Frontal cortex (tissue), 4 donors: Measurements from ENCODE around the gene SLC23A2. TPM values are rescaled to one million over a fixed set of nuclear protein-coding genes. Genes with fewer than 3 reads are reported as not detected.
A peak's percentile ranks its signal among the peaks of the same experiment; 100 is the strongest.
"Not testable (repeated sequence)": the region's sequence is repeated elsewhere in the genome, so short reads cannot be mapped to it uniquely, and the experiment has no call there.

Source experiments
- DNase-seq, 2 donors: peaks; one replicate each; pipeline ENCODE4 v3.0.0; 2012; ENCODE audit warnings: low spot score in 2 of 2
- FAIRE-seq: peaks from 2 replicates; lab custom pipeline; 2012; peaks lifted over from hg19 to GRCh38; lab: Jason Lieb, UNC
- total RNA-seq: library from RNA; depleted of rRNA; stranded (reverse); fragments of >200 nt; gene quantifications from one replicate; pipeline ENCODE4 v1.2.3, GENCODE V29; 2014
- donor health status: control.
- donor health status: control.
- donor health status: control.

SLC23A2 gene
- total RNA-seq: 41.6 TPM

DNA sequence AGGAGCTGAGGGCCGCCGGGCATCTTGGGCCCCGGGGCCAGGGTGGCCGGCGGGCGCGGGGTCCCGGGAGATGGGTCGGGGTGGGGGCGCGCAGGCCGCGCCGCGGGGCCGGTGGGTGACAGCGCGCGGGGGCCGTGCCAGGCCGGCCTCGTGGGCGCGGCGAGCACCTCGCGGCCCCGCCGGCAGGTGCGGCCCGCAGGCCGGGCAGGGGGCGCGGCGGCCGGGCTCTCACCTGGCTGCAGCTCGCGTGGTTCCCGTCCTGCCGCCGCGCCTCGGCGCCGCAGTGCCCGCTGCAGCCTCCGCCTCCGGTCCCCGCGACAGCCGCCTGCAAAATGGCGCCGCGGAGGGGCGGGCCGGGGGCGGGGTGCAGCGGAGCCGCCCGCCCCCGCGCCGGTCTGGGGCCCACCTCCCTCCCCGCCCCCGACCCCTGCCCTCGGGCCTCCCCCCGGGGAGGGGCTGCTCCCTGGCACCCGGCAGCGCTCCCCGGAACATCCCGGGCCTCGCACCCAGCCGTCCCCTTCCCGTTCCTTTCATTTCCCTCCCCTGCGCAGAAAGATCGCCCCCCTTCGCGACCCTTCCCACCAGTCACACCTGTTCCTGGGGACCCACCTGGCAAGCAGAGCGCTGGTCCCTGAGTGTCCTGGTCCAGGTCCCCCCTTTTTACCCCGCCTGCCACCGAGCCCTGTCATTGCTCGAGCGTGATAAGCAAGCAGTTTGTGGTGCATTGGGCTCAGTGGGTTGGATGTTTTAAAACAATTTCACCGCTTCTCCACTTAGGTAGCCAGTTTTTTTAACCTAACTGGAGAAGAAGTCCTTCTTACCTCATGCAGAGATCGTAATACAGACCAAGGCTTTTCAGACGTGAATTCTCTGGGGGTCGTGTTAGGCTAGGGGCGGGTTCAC is at the start of gene SLC23A2:
Gene SLC23A2 (minus strand): TSS at position 337 of the 903 bp plus-strand sequence. CDS start 68,948 bp downstream, outside the sequence.
- no peak for FAIRE-seq
- DNase-seq: peak; percentile 82 to 83

GRCh38 chr20:5046656-5047339 is 45.5 kb upstream of the SLC23A2 start:
- FAIRE-seq (no peak), DNase-seq (no peak)

- FAIRE-seq (no peak), DNase-seq (no peak)
Observed at GRCh38 chr20:5045906-5046305, 44.6 kb upstream of the SLC23A2 start.

DNA sequence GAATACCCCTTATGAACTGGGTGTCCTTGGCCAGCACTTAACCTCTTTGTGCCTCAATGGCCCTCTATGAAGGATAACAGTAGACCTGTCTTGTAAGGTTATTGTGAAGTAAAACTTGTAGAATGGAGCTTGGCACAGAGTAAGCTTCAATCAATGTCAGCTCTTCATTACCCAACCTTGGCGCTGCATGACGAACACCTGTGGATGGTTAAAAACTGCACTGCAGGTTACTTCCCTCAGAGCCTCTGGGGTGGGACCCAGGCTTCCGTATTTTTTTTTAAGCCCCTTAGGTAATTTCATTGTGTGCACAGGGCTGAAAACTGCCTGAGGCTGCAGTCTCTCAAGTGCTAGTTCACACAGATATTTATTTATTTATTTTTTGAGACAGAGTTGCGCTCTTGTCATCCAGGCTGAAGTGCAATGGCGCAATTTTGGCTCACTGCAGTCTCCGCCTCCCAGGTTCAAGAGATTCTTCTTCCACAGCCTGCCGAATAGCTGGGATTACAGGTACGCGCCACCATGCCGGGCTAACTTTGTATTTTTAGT is 42.8 kb upstream of the SLC23A2 start:
- no peak for FAIRE-seq

DNA sequence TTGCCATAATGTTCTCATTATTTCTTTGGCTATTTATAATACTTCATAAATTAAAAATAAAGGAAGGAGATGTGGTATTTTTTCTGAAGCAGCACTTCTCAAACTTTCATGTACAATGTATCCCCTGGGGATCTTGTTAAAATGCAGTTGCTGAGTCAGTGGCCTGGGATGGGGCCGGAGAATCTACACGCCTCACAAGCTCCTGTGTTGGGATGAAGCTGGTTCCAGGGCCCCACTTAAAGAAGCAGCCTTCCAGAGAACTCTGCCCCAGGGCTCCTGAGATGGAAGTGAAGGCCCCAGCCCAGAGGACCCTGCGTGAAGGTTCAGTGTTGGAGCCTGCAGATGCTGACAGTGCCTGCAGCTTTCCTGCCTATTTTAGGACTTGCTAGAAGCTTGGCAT is 40.1 kb upstream of the SLC23A2 start:
- no peak for DNase-seq

More for the DNA sequence above, 42.8 kb upstream of the SLC23A2 start:
- DNase-seq: no peak

DNA sequence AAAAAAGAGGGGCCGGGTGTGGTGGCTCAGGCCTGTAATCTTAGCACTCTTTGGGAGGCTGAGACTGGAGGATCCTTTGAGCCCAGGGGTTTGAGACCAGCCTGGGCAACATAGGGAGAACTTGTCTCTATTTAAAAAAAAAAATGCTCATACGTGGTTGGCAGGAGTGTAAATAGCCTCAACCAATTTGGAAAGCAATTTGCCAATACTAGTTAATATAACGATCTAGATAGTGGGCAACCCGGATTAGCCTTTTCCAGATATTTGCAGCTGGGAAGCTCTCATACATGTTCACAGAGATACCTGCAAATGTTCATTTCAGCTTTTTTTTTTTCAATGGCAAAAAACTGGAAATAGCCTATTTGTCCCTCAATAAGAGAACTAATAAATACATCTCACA is 39.0 kb upstream of the SLC23A2 start:
- DNase-seq: no peak
- no peak for FAIRE-seq

More for the DNA sequence above, 40.1 kb upstream of the SLC23A2 start:
- FAIRE-seq: no peak

- no peak for DNase-seq
- FAIRE-seq: no peak
Observed at GRCh38 chr20:5039889-5040288, 38.6 kb upstream of the SLC23A2 start.

DNA sequence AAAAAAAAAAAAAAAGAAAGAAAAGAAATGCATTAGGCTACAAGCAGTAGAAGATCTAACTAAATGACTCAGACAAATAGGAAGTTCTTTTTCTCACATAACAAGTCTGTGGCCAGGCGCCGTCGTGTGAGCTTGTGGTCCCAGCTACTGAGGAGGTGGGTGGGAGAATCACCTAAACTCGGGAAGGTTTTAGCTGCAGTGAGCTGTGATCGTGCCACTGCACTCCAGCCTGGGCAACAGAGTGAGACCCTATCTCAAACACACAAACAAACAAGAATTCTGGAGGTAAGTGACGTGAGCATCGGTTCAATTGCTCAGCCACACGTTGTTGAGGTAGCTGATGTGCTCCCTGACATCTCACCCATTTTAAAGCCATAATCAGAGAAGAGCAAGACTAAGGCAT is 37.9 kb upstream of the SLC23A2 start:
- FAIRE-seq (no peak), DNase-seq (no peak)

DNA sequence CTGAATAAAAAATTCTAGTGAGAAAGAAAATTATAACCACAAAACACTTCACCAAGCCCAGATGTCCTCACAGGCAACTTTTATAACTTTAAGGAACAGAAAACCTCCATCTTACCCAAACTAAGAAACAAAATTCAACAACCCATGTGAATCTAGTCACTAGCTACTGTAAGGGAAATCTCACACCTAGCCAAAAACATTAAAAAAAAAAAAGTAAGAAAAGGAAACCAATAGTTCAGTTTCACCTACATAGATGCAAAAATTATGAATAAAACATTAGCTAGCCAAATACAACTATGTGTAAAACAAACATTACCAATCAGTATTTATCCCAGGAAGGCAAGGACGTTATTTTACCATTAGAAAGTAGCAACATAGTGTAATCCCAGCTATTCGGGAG is 35.5 kb upstream of the SLC23A2 start:
- FAIRE-seq: no peak
- DNase-seq: no peak

- not testable (repeated sequence) for FAIRE-seq, DNase-seq
Observed at GRCh38 chr20:5035518-5035917, 34.2 kb upstream of the SLC23A2 start.

DNA sequence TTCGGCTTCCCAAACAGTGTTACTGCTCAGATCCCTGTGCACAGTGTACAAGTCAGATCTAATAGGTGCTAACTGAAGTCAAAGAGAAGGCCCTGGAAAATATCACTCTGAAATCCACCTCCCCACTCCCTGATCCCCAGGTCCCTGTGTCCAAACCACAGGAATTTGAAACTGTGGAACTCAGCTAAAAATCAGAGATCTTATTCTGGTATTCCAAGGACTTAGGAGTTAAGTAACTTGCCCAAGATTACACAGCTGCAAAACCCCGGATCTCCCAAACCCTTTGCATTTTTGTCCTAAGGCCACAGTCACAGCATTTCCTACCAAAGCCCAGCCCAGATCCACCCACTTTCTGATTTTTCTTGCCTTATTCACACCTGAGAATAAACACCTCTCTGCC is 32.3 kb upstream of the SLC23A2 start:
- no peak for FAIRE-seq
- no peak for DNase-seq

GRCh38 chr20:5031701-5032100 is 30.4 kb upstream of the SLC23A2 start:
- not testable (repeated sequence) for FAIRE-seq, DNase-seq

DNA sequence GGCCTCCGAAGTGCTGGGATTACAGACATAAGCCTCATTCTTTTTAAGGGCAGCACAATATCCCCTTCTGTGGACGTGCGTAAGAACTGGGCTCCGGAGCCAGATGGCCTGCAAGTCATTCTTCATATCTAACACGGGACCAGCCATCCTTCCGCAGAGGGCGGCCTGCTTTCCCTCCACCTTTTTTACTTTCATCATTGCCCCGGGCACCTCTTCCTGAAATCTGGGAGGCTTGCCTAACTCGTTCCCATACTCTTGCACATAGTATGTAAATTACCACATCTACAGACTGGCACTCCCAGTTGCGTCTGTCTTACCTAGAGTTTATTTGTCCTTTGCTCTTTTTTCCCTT is 29.9 kb upstream of the SLC23A2 start:
- no peak for FAIRE-seq
- DNase-seq: no peak

- FAIRE-seq (no peak), DNase-seq (no peak)
Observed at GRCh38 chr20:5030348-5031205, 29.3 kb upstream of the SLC23A2 start.

DNA sequence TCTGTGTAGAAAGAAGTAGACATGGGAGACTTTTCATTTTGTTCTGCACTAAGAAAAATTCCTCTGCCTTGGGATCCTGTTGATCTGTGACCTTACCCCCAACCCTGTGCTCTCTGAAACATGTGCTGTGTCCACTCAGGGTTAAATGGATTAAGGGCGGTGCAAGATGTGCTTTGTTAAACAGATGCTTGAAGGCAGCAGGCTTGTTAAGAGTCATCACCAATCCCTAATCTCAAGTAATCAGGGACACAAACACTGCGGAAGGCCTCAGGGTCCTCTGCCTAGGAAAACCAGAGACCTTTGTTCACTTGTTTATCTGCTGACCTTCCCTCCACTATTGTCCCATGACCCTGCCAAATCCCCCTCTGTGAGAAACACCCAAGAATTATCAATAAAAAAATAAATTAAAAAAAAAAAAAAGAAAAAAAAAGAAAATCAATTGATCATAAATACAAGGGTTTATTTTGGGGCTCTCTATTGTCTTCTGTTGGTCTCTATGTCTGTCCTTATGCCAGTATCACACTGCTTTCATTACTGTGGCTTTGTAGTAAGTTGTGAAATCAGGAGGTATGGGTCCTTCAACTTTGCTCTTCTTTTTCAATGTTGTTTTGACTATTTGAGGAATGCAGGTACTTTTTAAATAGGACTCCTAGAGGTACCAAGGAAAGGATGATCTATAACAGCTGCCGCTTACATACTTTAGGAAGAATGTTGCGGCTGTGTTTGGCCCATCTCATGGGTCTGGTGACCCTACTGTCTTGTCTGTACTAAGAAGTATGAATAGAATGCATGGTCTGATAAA is 27.1 kb upstream of the SLC23A2 start:
- not testable (repeated sequence) for DNase-seq, FAIRE-seq

DNA sequence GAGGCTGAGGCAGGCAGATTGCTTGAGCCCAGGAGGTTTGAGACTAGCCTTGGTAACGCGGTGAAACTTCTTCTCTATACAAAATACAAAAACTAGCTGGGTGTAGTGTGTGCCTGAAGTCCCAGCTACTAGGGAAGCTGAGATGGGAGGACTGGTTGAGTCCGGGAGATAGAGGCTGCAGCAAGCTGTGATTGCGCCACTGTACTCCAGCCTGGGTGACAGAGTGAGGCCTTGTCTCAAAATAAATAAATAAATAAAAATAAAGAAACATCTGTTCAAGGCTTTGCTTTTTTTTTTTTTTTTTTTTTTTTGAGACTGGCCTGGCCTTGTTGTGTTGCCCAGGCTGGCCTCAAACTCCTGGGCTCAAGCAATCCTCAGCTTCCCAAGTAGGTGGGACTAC is 23.7 kb upstream of the SLC23A2 start:
- FAIRE-seq (no peak), DNase-seq (no peak)

DNA sequence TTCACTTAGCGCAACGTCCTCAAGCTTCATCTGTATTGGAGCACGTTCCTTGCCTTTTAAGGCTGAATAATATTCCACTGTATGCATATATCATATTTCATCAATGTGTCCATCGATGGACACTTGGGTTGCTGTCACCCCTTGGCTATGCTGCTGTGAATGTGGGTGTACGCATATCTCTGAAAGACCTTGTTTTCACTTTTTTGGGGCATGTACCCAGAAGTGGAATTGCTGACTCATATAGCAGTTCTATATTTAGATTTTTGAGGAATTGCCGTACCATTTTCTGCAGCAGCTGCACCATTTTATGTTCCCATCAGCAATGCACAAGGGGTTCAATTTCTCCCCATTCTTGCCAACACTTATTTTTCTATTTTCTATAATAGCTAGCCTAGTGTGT is 22.8 kb upstream of the SLC23A2 start:
- no peak for FAIRE-seq
- DNase-seq: no peak

GRCh38 chr20:5023171-5023570 is 21.9 kb upstream of the SLC23A2 start:
- FAIRE-seq, DNase-seq: not testable (repeated sequence)

DNA sequence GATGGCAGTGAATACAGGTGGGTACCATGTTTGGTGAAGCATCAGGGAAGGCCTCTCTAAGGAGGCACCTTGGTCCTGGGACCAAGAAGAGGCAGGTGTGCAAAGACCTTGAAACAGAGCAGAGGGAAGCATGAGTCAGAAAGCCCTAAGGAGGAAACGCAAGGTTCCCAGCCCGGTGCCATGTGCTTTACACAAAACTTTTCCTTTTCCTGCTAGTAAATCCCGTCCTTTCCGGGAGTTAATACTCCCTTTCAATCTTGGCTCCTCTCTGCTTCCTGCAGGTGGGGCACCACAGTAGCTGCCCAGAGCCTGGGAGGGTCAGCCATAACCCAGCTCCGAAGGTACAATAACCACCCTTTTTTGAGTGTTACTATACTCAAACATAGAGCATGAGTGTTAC is 19.4 kb upstream of the SLC23A2 start:
- DNase-seq (no peak), FAIRE-seq (no peak)
